ENCODE data around the gene EFEMP2. TPM values are rescaled to one million over a fixed set of nuclear protein-coding genes. Genes with fewer than 3 reads are reported as not detected.
A peak's percentile ranks its signal among the peaks of the same experiment; 100 is the strongest.

The EFEMP2 gene
- total and polyA plus RNA-seq, 2 donors from 2014 or later = 60.0 to 64.2 TPM

GRCh38 chr11:65869643-65870306 lies 2.8 kb downstream of the EFEMP2 start:
- Histone ChIP-seq H3K9me3 (ENCODE audit: control insufficient read depth in 2 of 3, insufficient read depth in 1 of 3, low read length in 3 of 3) (no peaks in the 10 kb centered on the region), H3K27me3 (ENCODE audit: control insufficient read depth, insufficient read depth, low read length) (no peaks in the 10 kb centered on the region), H3K9ac (ENCODE audit: low read length in 3 of 3) (no peak overlapping the region), H3K27ac (ENCODE audit: low read depth in 2 of 2, low read length in 2 of 2) (no peak overlapping the region), H3K4me3 (ENCODE audit: low read length in 3 of 3) (no peak overlapping the region), H3K4me1 (ENCODE audit: control insufficient read depth in 2 of 3, insufficient read depth in 2 of 3, low read depth in 1 of 3, low read length in 3 of 3) (peaks cover 0 to 16% (median 3%) of the 10 kb centered on the region in 3 donors), H3K36me3 (ENCODE audit: control insufficient read depth in 2 of 3, insufficient read depth in 3 of 3, low read length in 3 of 3) (peaks cover 0 to 24% (median 7%) of the 10 kb centered on the region in 3 donors)
- intact Hi-C loops (cut with DNase I) = no loop called here
- no peak for TF ChIP-seq CTCF (IDR thresholded peaks at IDR 0.05; ENCODE audit: borderline replicate concordance, extremely low read depth, insufficient read depth)
- no peak for FAIRE-seq
- DNase-seq = peak in 1 of 5 donors; percentile 52

- TF ChIP-seq CTCF (IDR thresholded peaks at IDR 0.05; ENCODE audit: borderline replicate concordance, extremely low read depth, insufficient read depth) = no peak
- H3K4me3 ChIP-seq (ENCODE audit: low read length in 3 of 3) = no peak overlapping the region
- H3K9ac ChIP-seq (ENCODE audit: low read length in 3 of 3) = no peak overlapping the region
- FAIRE-seq (no peak), DNase-seq (no peak)
- no peaks in the 10 kb centered on the region for H3K9me3 ChIP-seq (ENCODE audit: control insufficient read depth in 2 of 3, insufficient read depth in 1 of 3, low read length in 3 of 3)
- H3K27ac ChIP-seq (ENCODE audit: low read depth in 2 of 2, low read length in 2 of 2) = no peak overlapping the region
- H3K36me3 ChIP-seq (ENCODE audit: control insufficient read depth in 2 of 3, insufficient read depth in 3 of 3, low read length in 3 of 3) = peaks cover 0 to 32% (median 14%) of the 10 kb centered on the region in 3 donors
- H3K27me3 ChIP-seq (ENCODE audit: control insufficient read depth, insufficient read depth, low read length) = no peaks in the 10 kb centered on the region
- peaks cover 0 to 16% (median 3%) of the 10 kb centered on the region in 3 donors for H3K4me1 ChIP-seq (ENCODE audit: control insufficient read depth in 2 of 3, insufficient read depth in 2 of 3, low read depth in 1 of 3, low read length in 3 of 3)
- intact Hi-C loops (cut with DNase I) = no loop called here
Measured at GRCh38 chr11:65868907-65869306, 3.7 kb downstream of the EFEMP2 start.

- Histone ChIP-seq H3K4me3 (ENCODE audit: low read length in 3 of 3) (no peak overlapping the region), H3K9me3 (ENCODE audit: control insufficient read depth in 2 of 3, insufficient read depth in 1 of 3, low read length in 3 of 3) (no peaks in the 10 kb centered on the region), H3K27me3 (ENCODE audit: control insufficient read depth, insufficient read depth, low read length) (no peaks in the 10 kb centered on the region), H3K4me1 (ENCODE audit: control insufficient read depth in 2 of 3, insufficient read depth in 2 of 3, low read depth in 1 of 3, low read length in 3 of 3) (peaks cover 0 to 14% (median 3%) of the 10 kb centered on the region in 3 donors), H3K9ac (ENCODE audit: low read length in 3 of 3) (no peak overlapping the region), H3K36me3 (ENCODE audit: control insufficient read depth in 2 of 3, insufficient read depth in 3 of 3, low read length in 3 of 3) (peaks cover 0 to 38% (median 17%) of the 10 kb centered on the region in 3 donors), H3K27ac (ENCODE audit: low read depth in 2 of 2, low read length in 2 of 2) (no peak overlapping the region)
- FAIRE-seq (no peak), DNase-seq (peak in 3 of 5 donors; percentile 16 to 65 (median 55))
- no peak for TF ChIP-seq CTCF (IDR thresholded peaks at IDR 0.05; ENCODE audit: borderline replicate concordance, extremely low read depth, insufficient read depth)
- intact Hi-C loops (cut with DNase I) = no loop called here
Measured at GRCh38 chr11:65868076-65868667, 4.4 kb downstream of the EFEMP2 start.
